ENCODE measurements around the gene ERCC1.
A peak's percentile ranks its signal among the peaks of the same experiment; 100 is the strongest.

Gene ERCC1

DNA sequence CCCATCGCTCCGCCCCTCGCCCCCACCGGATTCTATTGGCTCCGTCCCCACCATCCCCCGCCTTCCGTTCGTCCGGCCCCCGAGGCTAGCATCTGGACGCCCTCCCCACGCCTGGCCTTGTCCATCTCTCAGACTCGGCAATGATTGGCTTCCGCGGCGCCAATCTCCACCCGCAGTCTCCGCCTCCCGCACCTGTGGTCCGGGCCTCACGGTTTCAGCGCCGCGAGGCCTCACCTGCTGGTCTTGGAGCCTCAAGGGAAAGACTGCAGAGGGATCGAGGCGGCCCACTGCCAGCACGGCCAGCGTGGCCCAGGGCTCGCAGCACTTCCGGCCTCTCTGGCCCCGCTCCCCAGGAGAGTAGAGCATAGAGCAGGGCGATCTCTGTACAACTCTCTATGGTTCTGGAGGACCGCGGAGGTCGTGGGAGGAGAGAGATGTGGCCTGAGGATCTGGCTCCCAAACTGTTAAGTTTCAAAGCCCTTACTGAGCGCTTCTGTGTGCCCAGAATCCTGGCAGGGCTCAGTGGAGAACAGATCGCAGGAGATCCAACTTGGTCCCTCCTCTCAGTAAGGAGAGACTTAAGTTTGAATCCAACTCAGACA, at the start of gene ERCC1:
TSS of gene ERCC1 (minus strand) at position 329 of the 602 bp plus-strand sequence. CDS start 543 bp downstream, outside the sequence.
- TF ChIP-seq, protein P1, sequence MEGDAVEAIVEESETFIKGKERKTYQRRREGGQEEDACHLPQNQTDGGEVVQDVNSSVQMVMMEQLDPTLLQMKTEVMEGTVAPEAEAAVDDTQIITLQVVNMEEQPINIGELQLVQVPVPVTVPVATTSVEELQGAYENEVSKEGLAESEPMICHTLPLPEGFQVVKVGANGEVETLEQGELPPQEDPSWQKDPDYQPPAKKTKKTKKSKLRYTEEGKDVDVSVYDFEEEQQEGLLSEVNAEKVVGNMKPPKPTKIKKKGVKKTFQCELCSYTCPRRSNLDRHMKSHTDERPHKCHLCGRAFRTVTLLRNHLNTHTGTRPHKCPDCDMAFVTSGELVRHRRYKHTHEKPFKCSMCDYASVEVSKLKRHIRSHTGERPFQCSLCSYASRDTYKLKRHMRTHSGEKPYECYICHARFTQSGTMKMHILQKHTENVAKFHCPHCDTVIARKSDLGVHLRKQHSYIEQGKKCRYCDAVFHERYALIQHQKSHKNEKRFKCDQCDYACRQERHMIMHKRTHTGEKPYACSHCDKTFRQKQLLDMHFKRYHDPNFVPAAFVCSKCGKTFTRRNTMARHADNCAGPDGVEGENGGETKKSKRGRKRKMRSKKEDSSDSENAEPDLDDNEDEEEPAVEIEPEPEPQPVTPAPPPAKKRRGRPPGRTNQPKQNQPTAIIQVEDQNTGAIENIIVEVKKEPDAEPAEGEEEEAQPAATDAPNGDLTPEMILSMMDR (conservative IDR thresholded peaks at IDR 0.05; ENCODE audit: low read depth, low read length): no peak
- peak; percentile 98 for DNase-seq (ENCODE audit: low read depth)

DNA sequence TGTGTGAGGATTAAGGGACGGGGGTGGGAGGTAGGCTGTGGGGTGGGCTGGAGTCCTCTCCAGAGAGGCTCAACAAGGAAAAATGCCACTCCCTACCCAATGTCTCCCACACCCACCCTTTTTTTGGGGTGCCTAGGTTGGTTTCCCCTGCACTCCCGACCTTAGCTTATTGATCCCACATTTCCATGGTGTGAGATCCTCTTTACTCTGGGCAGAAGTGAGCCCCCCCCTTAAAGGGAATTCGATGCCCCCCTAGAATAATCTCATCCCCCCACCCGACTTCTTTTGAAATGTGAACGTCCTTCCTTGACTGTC, 49.6 kb upstream of the ERCC1 start:
- TF ChIP-seq, protein P1 (conservative IDR thresholded peaks at IDR 0.05; ENCODE audit: low read depth, low read length): no peak
- no peak overlapping the region for H3K4me3 ChIP-seq (ENCODE audit: low read depth, low read length)
- DNase-seq (ENCODE audit: low read depth): no peak

More for the DNA sequence above, at the start of gene ERCC1:
- peak within 1 kb of the TSS; percentile 75 for H3K4me3 ChIP-seq (ENCODE audit: low read depth, low read length)

DNA sequence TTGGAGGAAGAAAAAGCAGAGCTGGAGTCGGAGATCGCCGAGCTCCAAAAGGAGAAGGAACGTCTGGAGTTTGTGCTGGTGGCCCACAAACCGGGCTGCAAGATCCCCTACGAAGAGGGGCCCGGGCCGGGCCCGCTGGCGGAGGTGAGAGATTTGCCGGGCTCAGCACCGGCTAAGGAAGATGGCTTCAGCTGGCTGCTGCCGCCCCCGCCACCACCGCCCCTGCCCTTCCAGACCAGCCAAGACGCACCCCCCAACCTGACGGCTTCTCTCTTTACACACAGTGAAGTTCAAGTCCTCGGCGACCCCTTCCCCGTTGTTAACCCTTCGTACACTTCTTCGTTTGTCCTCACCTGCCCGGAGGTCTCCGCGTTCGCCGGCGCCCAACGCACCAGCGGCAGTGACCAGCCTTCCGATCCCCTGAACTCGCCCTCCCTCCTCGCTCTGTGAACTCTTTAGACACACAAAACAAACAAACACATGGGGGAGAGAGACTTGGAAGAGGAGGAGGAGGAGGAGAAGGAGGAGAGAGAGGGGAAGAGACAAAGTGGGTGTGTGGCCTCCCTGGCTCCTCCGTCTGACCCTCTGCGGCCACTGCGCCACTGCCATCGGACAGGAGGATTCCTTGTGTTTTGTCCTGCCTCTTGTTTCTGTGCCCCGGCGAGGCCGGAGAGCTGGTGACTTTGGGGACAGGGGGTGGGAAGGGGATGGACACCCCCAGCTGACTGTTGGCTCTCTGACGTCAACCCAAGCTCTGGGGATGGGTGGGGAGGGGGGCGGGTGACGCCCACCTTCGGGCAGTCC, 49.0 kb upstream of the ERCC1 start:
- peak overlapping the region; percentile 53 for H3K4me3 ChIP-seq (ENCODE audit: low read depth, low read length)
- TF ChIP-seq, protein P1 (conservative IDR thresholded peaks at IDR 0.05; ENCODE audit: low read depth, low read length): no peak
- DNase-seq (ENCODE audit: low read depth): no peak

DNA sequence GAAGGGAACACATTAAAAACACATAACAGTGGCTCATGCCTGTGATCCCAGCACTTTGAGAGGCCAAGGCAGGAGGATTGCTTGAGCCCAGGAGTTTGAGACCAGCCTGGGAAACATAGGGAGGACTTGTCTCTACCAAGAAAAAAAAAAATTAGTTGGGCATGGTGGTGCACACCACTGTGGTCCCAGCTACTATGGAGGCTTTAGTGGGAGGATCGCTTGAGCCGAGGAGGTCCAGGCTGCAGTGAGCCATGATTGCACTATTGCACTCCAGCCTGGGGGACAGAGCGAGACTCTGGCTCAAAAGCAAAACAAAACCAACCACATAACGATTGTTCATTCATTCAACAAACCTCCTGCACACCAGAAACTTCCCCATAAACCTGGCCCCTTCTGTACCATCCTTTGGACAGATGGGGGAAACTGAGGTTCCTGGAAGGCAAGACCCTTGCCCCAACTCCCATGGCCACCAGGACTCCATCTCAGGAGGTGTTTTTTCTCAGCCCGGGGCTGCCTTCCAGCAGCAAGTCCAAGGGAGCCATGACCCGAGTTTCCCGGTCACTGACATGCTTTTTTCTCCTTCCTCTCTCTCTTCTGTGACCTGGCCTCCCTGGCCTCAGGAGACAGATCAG, 48.3 kb upstream of the ERCC1 start:
- H3K4me3 ChIP-seq (ENCODE audit: low read depth, low read length): peak overlapping the region; percentile 53
- TF ChIP-seq, protein P1 (conservative IDR thresholded peaks at IDR 0.05; ENCODE audit: low read depth, low read length): no peak
- DNase-seq (ENCODE audit: low read depth): no peak

DNA sequence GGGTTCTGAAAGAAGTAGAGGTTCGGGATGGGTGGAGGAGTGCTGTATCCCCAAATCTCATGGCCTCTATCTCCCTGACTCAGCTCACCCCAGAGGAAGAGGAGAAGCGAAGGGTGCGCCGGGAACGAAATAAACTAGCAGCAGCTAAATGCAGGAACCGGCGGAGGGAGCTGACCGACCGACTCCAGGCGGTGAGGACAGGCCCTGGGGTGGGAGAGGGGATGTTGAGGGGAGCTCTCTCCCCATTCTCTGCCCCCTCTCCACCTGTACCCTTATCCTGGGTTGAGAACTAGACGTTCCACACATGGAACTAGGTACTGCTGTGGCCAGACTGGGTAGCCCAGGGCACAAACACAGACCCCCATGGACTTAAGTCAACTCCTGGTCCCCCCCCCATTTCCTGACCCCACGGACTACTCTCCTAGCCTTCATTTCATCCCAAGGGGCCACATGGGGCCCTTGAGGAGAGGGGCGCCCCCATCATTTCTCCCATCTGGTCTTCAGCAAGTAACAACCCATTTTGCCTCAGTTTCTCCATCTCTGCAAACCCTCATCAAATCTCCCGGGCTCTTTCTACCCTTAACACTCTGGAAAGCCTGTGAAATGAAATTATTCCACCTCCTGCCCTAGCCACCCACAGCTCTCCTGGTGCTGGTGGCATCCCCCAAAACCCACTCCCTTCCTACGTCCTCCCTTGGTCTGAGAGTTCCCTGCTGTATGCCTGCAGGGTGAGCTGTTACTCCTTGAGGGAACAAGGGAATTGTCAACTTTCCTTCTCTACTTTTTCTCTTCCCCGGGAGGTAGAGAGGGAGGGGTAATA, 47.6 kb upstream of the ERCC1 start:
- no peak for DNase-seq (ENCODE audit: low read depth)
- H3K4me3 ChIP-seq (ENCODE audit: low read depth, low read length): no peak overlapping the region
- TF ChIP-seq, protein P1 (conservative IDR thresholded peaks at IDR 0.05; ENCODE audit: low read depth, low read length): no peak

DNA sequence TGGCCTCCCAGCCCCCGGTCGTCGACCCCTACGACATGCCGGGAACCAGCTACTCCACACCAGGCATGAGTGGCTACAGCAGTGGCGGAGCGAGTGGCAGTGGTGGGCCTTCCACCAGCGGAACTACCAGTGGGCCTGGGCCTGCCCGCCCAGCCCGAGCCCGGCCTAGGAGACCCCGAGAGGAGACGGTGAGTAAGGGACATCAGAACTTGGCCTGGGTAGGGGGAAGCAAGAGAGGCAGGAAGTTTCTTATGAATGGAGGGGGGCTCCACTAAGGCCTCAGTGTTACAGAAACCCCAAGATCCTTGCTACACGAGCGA, 47.0 kb upstream of the ERCC1 start:
- H3K4me3 ChIP-seq (ENCODE audit: low read depth, low read length): no peak overlapping the region
- no peak for DNase-seq (ENCODE audit: low read depth)
- TF ChIP-seq, protein P1 (conservative IDR thresholded peaks at IDR 0.05; ENCODE audit: low read depth, low read length): no peak

Measured in choroid plexus epithelial cell (primary cell).